B cell (primary cell): ENCODE data around the gene DSCAML1. TPM values are rescaled to one million over a fixed set of nuclear protein-coding genes. Genes with fewer than 3 reads are reported as not detected.

ENCODE experiments used
- ATAC-seq: fragments of 200-7000 bp; cut with Tn5 transposase; one replicate; pipeline ENCODE4 v1.10.0; 2021; ENCODE audit warnings: low read depth, mild to moderate bottlenecking, moderate number of reproducible peaks, moderate library complexity
- CTCF ChIA-PET: fragments of 350-600 bp; sonication (Branson Sonifier 250); formaldehyde crosslinking; loops from one replicate; lab custom pipeline; 2021; ENCODE audit warnings: antibody characterized with exemption, inconsistent platforms; lab: Charles Lee
- POLR2A ChIA-PET: fragments of 350-600 bp; sonication (Branson Sonifier 250); formaldehyde crosslinking; loops from one replicate; lab custom pipeline; 2021; ENCODE audit warnings: antibody characterized with exemption; lab: Charles Lee
- DNase-seq: peaks from one replicate; pipeline ENCODE4 v3.0.0; 2013
- H2AFZ ChIP-seq: 2 replicates; pipeline ENCODE4 v1.6.1; 2012; ENCODE audit warnings: mild to moderate bottlenecking, low read depth, low read length; ENCODE audit not compliant: insufficient read depth, poor library complexity, severe bottlenecking
- H3K27ac ChIP-seq, 2 donors: 1 replicate in 1 of 2; 2 replicates in 1 of 2; pipeline ENCODE4 v1.5.1; 2012 to 2013; ENCODE audit warnings: low read length in 2 of 2, mild to moderate bottlenecking in 2 of 2, moderate library complexity in 1 of 2
- H3K27me3 ChIP-seq, 4 experiments: fragments of 200-600 bp in 1 of 4; sonication (generic) in 1 of 4; replicated peaks in 1 of 4; 1 replicate in 2 of 4; 2 replicates in 2 of 4; pipeline versions ENCODE4 v1.6.1 to v1.7.0; 2013 to 2016; ENCODE audit warnings: low read length in 3 of 4, mild to moderate bottlenecking in 2 of 4, mixed read lengths in 1 of 4, moderate library complexity in 1 of 4; ENCODE audit not compliant: insufficient read depth in 4 of 4, control insufficient read depth in 3 of 4; ENCODE audit errors: control extremely low read depth in 1 of 4
- H3K36me3 ChIP-seq, 2 experiments: replicated peaks in 1 of 2; 1 replicate in 1 of 2; 2 replicates in 1 of 2; pipeline versions ENCODE4 v1.6.1 to v1.7.1; 2013; ENCODE audit warnings: low read length in 1 of 2; ENCODE audit not compliant: insufficient read depth in 2 of 2, control insufficient read depth in 1 of 2; ENCODE audit errors: control extremely low read depth in 1 of 2, extremely low read depth in 1 of 2
- H3K4me1 ChIP-seq, 2 donors: fragments of 200-600 bp in 1 of 2; sonication (generic) in 1 of 2; 1 replicate in 1 of 2; 2 replicates in 1 of 2; pipeline versions ENCODE4 v1.5.1 to v1.6.1; 2013 to 2017; ENCODE audit warnings: low read length in 2 of 2; ENCODE audit not compliant: control insufficient read depth in 2 of 2, insufficient read depth in 2 of 2
- H3K4me2 ChIP-seq: replicated peaks from 2 replicates; pipeline ENCODE3; 2012; ENCODE audit warnings: mild to moderate bottlenecking, low read depth, low read length; ENCODE audit not compliant: poor library complexity, severe bottlenecking
- H3K4me3 ChIP-seq, 5 experiments: fragments of 200-600 bp in 1 of 5; sonication (generic) in 1 of 5; 1 replicate in 3 of 5; 2 replicates in 2 of 5; pipeline versions ENCODE4 v1.5.1 to v1.7.0; 2011 to 2016; ENCODE audit warnings: low read length in 4 of 5, mild to moderate bottlenecking in 4 of 5, low read depth in 2 of 5, control low read depth in 1 of 5, moderate library complexity in 1 of 5; ENCODE audit not compliant: insufficient read depth in 1 of 5; ENCODE audit errors: control extremely low read depth in 1 of 5, extremely low read depth in 1 of 5
- H3K79me2 ChIP-seq: fragments of 200-600 bp; sonication (generic); one replicate; pipeline ENCODE4 v1.6.0; 2016; ENCODE audit warnings: low read length; ENCODE audit not compliant: control insufficient read depth, insufficient read depth
- H3K9ac ChIP-seq: fragments of 200-600 bp; sonication (generic); 2 replicates; pipeline ENCODE4 v1.6.1; 2017; ENCODE audit warnings: mild to moderate bottlenecking, low read length, moderate library complexity
- H3K9me3 ChIP-seq, 3 donors: one replicate each; pipeline versions ENCODE4 v1.6.1 to v1.7.1; 2013; ENCODE audit warnings: low read length in 2 of 3; ENCODE audit not compliant: control insufficient read depth in 2 of 3, insufficient read depth in 1 of 3; ENCODE audit errors: control extremely low read depth in 1 of 3
- H4K20me1 ChIP-seq: 2 replicates; pipeline ENCODE4 v1.6.0; 2012; ENCODE audit warnings: mild to moderate bottlenecking, low read length; ENCODE audit not compliant: insufficient read depth, control insufficient read depth, poor library complexity, severe bottlenecking
- H3K27ac Mint-ChIP-seq: one replicate; pipeline ENCODE4 v1.8.0; 2021; ENCODE audit warnings: mixed read lengths
- H3K27me3 Mint-ChIP-seq: one replicate; pipeline ENCODE4 v1.8.0; 2021; ENCODE audit warnings: mixed read lengths
- H3K4me1 Mint-ChIP-seq: one replicate; pipeline ENCODE4 v1.8.0; 2021; ENCODE audit warnings: mixed read lengths
- H3K4me3 Mint-ChIP-seq: one replicate; pipeline ENCODE4 v1.8.0; 2021; ENCODE audit warnings: mixed read lengths
- H3K9me3 Mint-ChIP-seq: one replicate; pipeline ENCODE4 v1.8.0; 2022; ENCODE audit warnings: mixed read lengths; ENCODE audit not compliant: insufficient read depth
- EZH2 ChIP-seq: IDR thresholded peaks from 2 replicates; pipeline ENCODE4 v1.6.1; 2012; ENCODE audit warnings: borderline replicate concordance, low read depth, mild to moderate bottlenecking, moderate library complexity, low read length; ENCODE audit not compliant: insufficient read depth, poor library complexity, severe bottlenecking
- WGBS: methylation state at CpG from one replicate; pipeline ENCODE4 v1.1.5; 2013; ENCODE audit warnings: missing lambda C conversion rate; ENCODE audit not compliant: insufficient coverage; 5-methylcytosine and 5-hydroxymethylcytosine counted together
- intact Hi-C: fragments of 100-400 bp; cut with micrococcal nuclease; formaldehyde crosslinking; loops from one replicate; pipeline ENCODE4 v1.10.0; 2022
- polyA plus RNA-seq: library from polyadenylated mRNA; depleted of rRNA; stranded (reverse); fragments of >200 nt; gene quantifications from 2 replicates; pipeline ENCODE4 v1.2.3, GENCODE V29; 2012
- total RNA-seq, 2 donors: library from RNA; stranded (reverse); fragments of 120-200 nt in 1 of 2; gene quantifications; 1 replicate in 1 of 2; 2 replicates in 1 of 2; pipeline versions ENCODE4 v1.2.3 to v1.2.4, GENCODE V29; 2013 to 2022
- TF ChIP-seq, protein P1 (sequence below): fragments of 200-600 bp; IDR thresholded peaks from one replicate; pipeline ENCODE4 v1.8.0; 2022; ENCODE audit warnings: antibody characterized with exemption, mild to moderate bottlenecking

Gene DSCAML1
- total and polyA plus RNA-seq, 2 donors (not counting 1 experiment from before 2014, with no cell fraction given) = 1.2 to 6.2 TPM

- Mint-ChIP-seq H3K27ac (no peak overlapping the region), H3K9me3 (no peaks in the 10 kb centered on the region), H3K4me1 (peaks cover 32% of the 10 kb centered on the region), H3K27me3 (peaks cover 18% of the 10 kb centered on the region), H3K4me3 (peak overlapping the region; percentile 5)
- Histone ChIP-seq H3K36me3 (no peaks in the 10 kb centered on the region), H3K27ac (no peak overlapping the region), H4K20me1 (no peaks in the 10 kb centered on the region), H3K4me3 (no peak overlapping the region), H3K9ac (no peak overlapping the region), H3K27me3 (peaks cover 0 to 31% (median 7%) of the 10 kb centered on the region in 4 experiments), H3K4me2 (peak overlapping the region; percentile 24), H2AFZ (no peak overlapping the region), H3K9me3 (peaks cover 0 to 5% (median 0%) of the 10 kb centered on the region in 3 donors), H3K4me1 (peaks cover 28 to 32% of the 10 kb centered on the region in 2 donors), H3K79me2 (no peaks in the 10 kb centered on the region)
- no peak for TF ChIP-seq EZH2
- TF ChIP-seq, protein P1, sequence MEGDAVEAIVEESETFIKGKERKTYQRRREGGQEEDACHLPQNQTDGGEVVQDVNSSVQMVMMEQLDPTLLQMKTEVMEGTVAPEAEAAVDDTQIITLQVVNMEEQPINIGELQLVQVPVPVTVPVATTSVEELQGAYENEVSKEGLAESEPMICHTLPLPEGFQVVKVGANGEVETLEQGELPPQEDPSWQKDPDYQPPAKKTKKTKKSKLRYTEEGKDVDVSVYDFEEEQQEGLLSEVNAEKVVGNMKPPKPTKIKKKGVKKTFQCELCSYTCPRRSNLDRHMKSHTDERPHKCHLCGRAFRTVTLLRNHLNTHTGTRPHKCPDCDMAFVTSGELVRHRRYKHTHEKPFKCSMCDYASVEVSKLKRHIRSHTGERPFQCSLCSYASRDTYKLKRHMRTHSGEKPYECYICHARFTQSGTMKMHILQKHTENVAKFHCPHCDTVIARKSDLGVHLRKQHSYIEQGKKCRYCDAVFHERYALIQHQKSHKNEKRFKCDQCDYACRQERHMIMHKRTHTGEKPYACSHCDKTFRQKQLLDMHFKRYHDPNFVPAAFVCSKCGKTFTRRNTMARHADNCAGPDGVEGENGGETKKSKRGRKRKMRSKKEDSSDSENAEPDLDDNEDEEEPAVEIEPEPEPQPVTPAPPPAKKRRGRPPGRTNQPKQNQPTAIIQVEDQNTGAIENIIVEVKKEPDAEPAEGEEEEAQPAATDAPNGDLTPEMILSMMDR = no peak
- intact Hi-C loops = no loop called here
- ChIA-PET CTCF (interaction anchor here (1.4 to 5.9 kb wide), 5 partner anchors 13 to 222 kb away, joined by 4 to 40 read pairs (median 22); no protein-coding TSS in a partner anchor), POLR2A (no interaction called here)
- WGBS = 60% methylated on average over 3 of the region's 6 CpGs
- no peak for DNase-seq
- ATAC-seq = no peak
These were observed 33.8 kb upstream of the DSCAML1 start for GRCh38 chr11:117830674-117831351.

DNA sequence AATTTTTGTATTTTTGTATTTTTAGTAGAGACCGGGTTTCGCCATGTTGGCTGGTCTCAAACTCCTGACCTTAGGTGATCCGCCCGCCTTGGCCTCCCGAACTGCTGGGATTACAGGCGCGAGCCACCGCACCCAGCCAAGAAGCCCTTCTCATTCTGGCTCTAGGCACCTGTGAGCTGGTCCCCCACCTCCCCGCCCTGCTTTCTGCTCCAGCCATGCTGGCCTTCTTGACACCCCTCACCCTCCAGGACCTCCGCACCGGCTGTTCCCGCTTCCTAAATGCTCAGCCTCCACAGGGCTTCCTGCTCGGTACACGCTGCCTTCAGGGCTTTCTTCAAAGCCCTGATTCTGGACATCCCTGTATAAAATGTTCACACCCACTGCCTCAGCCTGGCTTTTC lies 33.1 kb upstream of the DSCAML1 start:
- no peak for TF ChIP-seq EZH2
- TF ChIP-seq, protein P1 = no peak
- Histone ChIP-seq H3K9me3 (peaks cover 0 to 5% (median 0%) of the 10 kb centered on the region in 3 donors), H4K20me1 (no peaks in the 10 kb centered on the region), H3K79me2 (no peaks in the 10 kb centered on the region), H3K27ac (no peak overlapping the region), H3K27me3 (peaks cover 0 to 39% (median 9%) of the 10 kb centered on the region in 4 experiments), H3K36me3 (no peaks in the 10 kb centered on the region), H3K4me1 (peaks cover 28 to 32% of the 10 kb centered on the region in 2 donors), H2AFZ (no peak overlapping the region), H3K4me2 (no peak overlapping the region), H3K4me3 (no peak overlapping the region), H3K9ac (no peak overlapping the region)
- WGBS = 88% methylated on average over 14 of the region's 14 CpGs
- H3K27ac Mint-ChIP-seq = peak overlapping the region; percentile 56
- peaks cover 24% of the 10 kb centered on the region for H3K27me3 Mint-ChIP-seq
- H3K4me1 Mint-ChIP-seq = peaks cover 32% of the 10 kb centered on the region
- CTCF ChIA-PET = interaction anchor here (1.4 to 4.8 kb wide), 3 partner anchors 13 to 23 kb away, joined by 4 to 47 read pairs (median 23); no protein-coding TSS in a partner anchor
- POLR2A ChIA-PET = no interaction called here
- no peak for DNase-seq
- no peak for ATAC-seq
- intact Hi-C loops = no loop called here
- H3K4me3 Mint-ChIP-seq = no peak overlapping the region
- no peaks in the 10 kb centered on the region for H3K9me3 Mint-ChIP-seq
